ENCODE results near the gene PRKAG1. TPM values are rescaled to one million over a fixed set of nuclear protein-coding genes. Genes with fewer than 3 reads are reported as not detected.

Gene PRKAG1
- total RNA-seq, 2 experiments from 2014 or later = 22.8 to 45.9 TPM

DNA sequence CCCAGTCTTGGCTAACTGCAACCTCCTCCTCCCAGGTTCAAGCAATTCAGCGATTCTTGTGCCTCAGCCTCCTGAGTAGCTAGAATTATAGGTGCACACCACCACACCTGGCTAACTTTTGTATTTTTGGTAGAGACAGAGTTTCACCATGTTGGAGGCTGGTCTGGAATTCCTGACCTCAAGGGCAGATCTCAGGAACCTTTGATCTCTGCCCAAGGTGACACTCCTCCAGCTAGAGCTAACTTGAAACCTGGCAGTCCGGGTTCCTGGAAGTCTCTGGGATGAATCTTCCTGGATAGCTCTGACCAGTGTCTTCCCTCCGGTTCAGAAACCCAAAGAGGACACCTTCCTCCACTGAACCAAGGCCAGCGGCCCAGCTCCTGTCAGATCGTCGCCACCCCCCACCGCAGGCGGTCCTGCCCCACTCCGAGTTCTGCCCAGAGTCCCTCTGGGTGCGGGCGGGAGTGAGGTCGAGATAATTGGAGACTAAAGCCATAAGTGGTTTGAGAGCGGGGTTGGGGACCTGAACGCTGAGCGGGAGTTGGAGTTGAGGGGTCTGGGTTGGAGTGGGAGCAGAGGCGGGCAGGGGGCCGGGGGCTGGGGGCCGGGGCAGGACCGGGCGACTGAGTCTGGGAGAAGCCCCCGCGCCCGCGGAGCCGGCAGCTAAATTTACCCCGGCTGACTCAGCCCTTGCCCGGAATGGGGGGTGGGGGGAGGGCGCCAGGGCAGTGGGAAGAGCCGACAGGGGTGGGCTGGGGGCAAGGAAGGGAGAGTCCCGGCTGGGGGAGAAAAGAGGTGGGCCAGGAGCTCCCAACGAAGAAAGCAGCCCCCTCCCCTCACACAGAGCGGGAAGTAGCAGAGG is 24.1 kb downstream of the PRKAG1 start:
- CTCF ChIA-PET (ENCODE audit: unreplicated experiment) = no interaction called here
- intact Hi-C loops (cut with micrococcal nuclease; ENCODE audit: unreplicated experiment) = loop anchor here (5.0 kb wide), 1 partner anchor 103 kb away; no protein-coding TSS in a partner anchor
- no TSS peak for BruUV-seq (replicated peaks)
- TF ChIP-seq EZH2phosphoT487 (IDR thresholded peaks at IDR 0.05; ENCODE audit: borderline replicate concordance, low read depth, low read length) (no peak), CTCF (conservative IDR thresholded peaks at IDR 0.05; ENCODE audit: low read length) (no peak)
- no peak overlapping the region for H2AFZ ChIP-seq (ENCODE audit: low read length)
- H3K36me3 ChIP-seq (ENCODE audit: insufficient read depth, low read length) = no peaks in the 10 kb centered on the region
- no peak overlapping the region for H3K27ac ChIP-seq (ENCODE audit: low read depth, low read length, poor library complexity, severe bottlenecking)
- DNase-seq (ENCODE audit: low spot score) = no peak
- H3K9me3 ChIP-seq (ENCODE audit: low read length) = no peaks in the 10 kb centered on the region
- H3K4me3 ChIP-seq (ENCODE audit: low read depth, low read length, poor library complexity, severe bottlenecking) = no peak overlapping the region
- H3K79me2 ChIP-seq (ENCODE audit: insufficient read depth, low read depth, low read length) = no peaks in the 10 kb centered on the region
- no peak overlapping the region for H3K4me2 ChIP-seq (ENCODE audit: low read length)
- no peaks in the 10 kb centered on the region for H3K9me2 ChIP-seq (ENCODE audit: insufficient read depth, low read length)
- no peaks in the 10 kb centered on the region for H4K20me1 ChIP-seq (ENCODE audit: insufficient read depth, low read length)
- peaks cover 24% of the 10 kb centered on the region for H3K4me1 ChIP-seq (ENCODE audit: insufficient read depth, low read length, poor library complexity, severe bottlenecking)
- POLR2A ChIA-PET = interaction anchor here (0.7 kb wide), 1 partner anchor 71 kb away, joined by 3 read pairs; no protein-coding TSS in a partner anchor

- Histone ChIP-seq H3K27ac (ENCODE audit: low read depth, low read length, poor library complexity, severe bottlenecking) (no peak overlapping the region), H3K9me3 (ENCODE audit: low read length) (no peaks in the 10 kb centered on the region), H3K36me3 (ENCODE audit: insufficient read depth, low read length) (no peaks in the 10 kb centered on the region), H3K4me1 (ENCODE audit: insufficient read depth, low read length, poor library complexity, severe bottlenecking) (peaks cover 20% of the 10 kb centered on the region), H4K20me1 (ENCODE audit: insufficient read depth, low read length) (no peaks in the 10 kb centered on the region), H3K4me2 (ENCODE audit: low read length) (no peak overlapping the region), H2AFZ (ENCODE audit: low read length) (no peak overlapping the region), H3K79me2 (ENCODE audit: insufficient read depth, low read depth, low read length) (no peaks in the 10 kb centered on the region), H3K9me2 (ENCODE audit: insufficient read depth, low read length) (no peaks in the 10 kb centered on the region), H3K4me3 (ENCODE audit: low read depth, low read length, poor library complexity, severe bottlenecking) (no peak overlapping the region)
- ChIA-PET POLR2A (interaction anchor here (0.7 kb wide), 2 partner anchors 41 to 71 kb away, joined by 3 read pairs; no protein-coding TSS in a partner anchor), CTCF (ENCODE audit: unreplicated experiment) (no interaction called here)
- DNase-seq (ENCODE audit: low spot score) = no peak
- intact Hi-C loops (cut with micrococcal nuclease; ENCODE audit: unreplicated experiment) = no loop called here
- no TSS peak for BruUV-seq (replicated peaks)
- no peak for TF ChIP-seq CTCF (conservative IDR thresholded peaks at IDR 0.05; ENCODE audit: low read length)
- no peak for TF ChIP-seq EZH2phosphoT487 (IDR thresholded peaks at IDR 0.05; ENCODE audit: borderline replicate concordance, low read depth, low read length)
These were observed 24.8 kb downstream of the PRKAG1 start for GRCh38 chr12:48993787-48994186.

Data from OCI-LY7 (cell line).